Brain microvascular endothelial cell (primary cell): ENCODE data around the gene HYPK.

Source experiments
- DNase-seq: peaks from one replicate; pipeline ENCODE4 v3.0.0-alpha.2; 2020
- H3K27ac ChIP-seq: fragments of 250-450 bp; sonication (Bioruptor Pico); 2 replicates; pipeline ENCODE4 v1.5.1; 2020; ENCODE audit warnings: mild to moderate bottlenecking, moderate library complexity
- H3K27me3 ChIP-seq: fragments of 250-450 bp; sonication (Bioruptor Pico); replicated peaks from 2 replicates; pipeline ENCODE4 v1.5.1; 2020; ENCODE audit warnings: mild to moderate bottlenecking
- H3K36me3 ChIP-seq: fragments of 250-450 bp; sonication (Bioruptor Pico); replicated peaks from 2 replicates; pipeline ENCODE4 v1.5.1; 2020; ENCODE audit warnings: mild to moderate bottlenecking
- H3K4me3 ChIP-seq: 2 replicates; pipeline ENCODE4 v1.5.1; 2011; ENCODE audit warnings: low read depth, mild to moderate bottlenecking, control low read depth, low read length, moderate library complexity
- CTCF ChIP-seq: IDR thresholded peaks from 2 replicates; pipeline ENCODE4 v1.5.1; 2011; ENCODE audit warnings: low read depth, mild to moderate bottlenecking, moderate library complexity, low read length, control low read depth, inconsistent platforms; ENCODE audit errors: missing control alignments
- in situ Hi-C: cut with HindIII; loops from 2 replicates; pipeline ENCODE4 v1.10.0; 2017; ENCODE audit warnings: low sequenced_read_pairs, low pct_ligation_motif_present

Gene HYPK

GRCh38 chr15:43771816-43772215 is 28.6 kb upstream of the HYPK start:
- no peak for DNase-seq
- peaks cover 77% of the 10 kb centered on the region for H3K36me3 ChIP-seq
- no peak overlapping the region for H3K4me3 ChIP-seq
- no peaks in the 10 kb centered on the region for H3K27me3 ChIP-seq
- in situ Hi-C loops = no loop called here
- TF ChIP-seq CTCF = no peak
- no peak overlapping the region for H3K27ac ChIP-seq

DNA sequence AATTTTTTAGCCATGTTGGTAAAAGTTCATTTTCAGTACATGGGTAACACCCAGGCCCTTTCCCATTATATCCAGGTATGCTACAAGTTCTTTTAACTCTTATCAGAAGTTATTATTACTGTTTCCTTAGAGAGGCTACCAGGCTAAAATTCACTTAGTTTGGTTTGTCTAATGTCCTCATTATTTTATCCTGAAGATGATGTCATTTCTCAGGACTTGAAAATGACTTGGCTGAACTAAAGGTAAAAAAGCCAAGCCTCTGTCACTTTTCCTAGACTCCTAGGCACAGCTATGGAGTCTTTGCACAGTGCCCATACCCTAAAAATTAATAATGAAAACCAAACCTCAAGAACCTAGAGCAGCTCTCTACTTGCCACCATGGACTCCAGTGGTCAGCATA is 27.8 kb upstream of the HYPK start:
- Histone ChIP-seq H3K27me3 (no peaks in the 10 kb centered on the region), H3K36me3 (peaks cover 69% of the 10 kb centered on the region), H3K4me3 (no peak overlapping the region), H3K27ac (no peak overlapping the region)
- no peak for TF ChIP-seq CTCF
- no peak for DNase-seq
- in situ Hi-C loops = no loop called here

DNA sequence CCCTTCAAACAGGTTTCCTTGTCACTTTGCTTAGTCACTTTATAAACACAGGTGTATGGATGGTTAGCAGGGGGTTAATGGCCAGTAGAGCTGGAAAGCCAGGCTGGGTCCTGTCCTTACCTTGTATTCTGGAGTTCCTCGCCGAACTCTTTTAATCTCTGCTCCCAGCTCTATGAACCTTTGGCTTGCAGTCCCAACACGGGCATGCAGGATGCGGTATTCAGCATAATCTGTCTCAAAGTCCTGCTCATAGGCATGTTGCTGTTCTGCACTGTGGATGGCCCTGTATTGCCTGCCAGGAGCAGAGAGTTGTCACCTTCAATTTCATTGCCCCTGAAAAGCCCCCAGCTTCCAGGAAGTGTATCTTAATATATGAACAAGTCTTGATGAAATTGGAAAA is 26.3 kb upstream of the HYPK start:
- in situ Hi-C loops = no loop called here
- Histone ChIP-seq H3K27me3 (no peaks in the 10 kb centered on the region), H3K4me3 (no peak overlapping the region), H3K27ac (no peak overlapping the region), H3K36me3 (peaks cover 55% of the 10 kb centered on the region)
- no peak for TF ChIP-seq CTCF
- DNase-seq = no peak

DNA sequence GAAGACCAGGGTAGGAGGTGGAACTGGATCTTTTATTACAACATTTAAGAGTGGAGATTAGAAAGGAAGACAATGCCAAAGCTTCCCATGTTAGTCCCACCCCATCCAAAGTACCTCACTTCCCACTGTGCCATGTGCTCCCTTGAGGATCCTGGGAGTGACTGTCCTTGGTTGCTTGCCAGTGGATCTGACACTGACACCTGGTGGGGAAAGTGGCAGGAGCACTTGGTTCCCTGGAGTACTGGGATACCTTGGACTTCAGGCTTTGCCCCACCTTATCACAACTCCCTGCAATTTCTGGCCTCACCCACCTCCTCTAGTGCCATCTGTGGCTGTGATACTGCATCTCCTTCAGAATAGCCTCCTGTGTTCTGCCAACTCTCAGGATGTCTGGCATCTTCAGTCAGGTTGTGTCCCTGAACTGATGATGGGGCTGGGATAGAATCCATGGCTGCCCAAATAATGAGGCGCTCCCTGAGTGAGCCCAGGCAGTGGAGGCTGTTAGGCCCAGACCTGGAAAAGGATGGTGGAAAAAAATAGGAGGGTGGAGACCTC is 24.9 kb upstream of the HYPK start:
- no peak overlapping the region for H3K4me3 ChIP-seq
- peaks cover 41% of the 10 kb centered on the region for H3K36me3 ChIP-seq
- H3K27me3 ChIP-seq = no peaks in the 10 kb centered on the region
- peak; percentile 35 for DNase-seq
- H3K27ac ChIP-seq = no peak overlapping the region
- in situ Hi-C loops = no loop called here
- TF ChIP-seq CTCF = peak; percentile 62

DNA sequence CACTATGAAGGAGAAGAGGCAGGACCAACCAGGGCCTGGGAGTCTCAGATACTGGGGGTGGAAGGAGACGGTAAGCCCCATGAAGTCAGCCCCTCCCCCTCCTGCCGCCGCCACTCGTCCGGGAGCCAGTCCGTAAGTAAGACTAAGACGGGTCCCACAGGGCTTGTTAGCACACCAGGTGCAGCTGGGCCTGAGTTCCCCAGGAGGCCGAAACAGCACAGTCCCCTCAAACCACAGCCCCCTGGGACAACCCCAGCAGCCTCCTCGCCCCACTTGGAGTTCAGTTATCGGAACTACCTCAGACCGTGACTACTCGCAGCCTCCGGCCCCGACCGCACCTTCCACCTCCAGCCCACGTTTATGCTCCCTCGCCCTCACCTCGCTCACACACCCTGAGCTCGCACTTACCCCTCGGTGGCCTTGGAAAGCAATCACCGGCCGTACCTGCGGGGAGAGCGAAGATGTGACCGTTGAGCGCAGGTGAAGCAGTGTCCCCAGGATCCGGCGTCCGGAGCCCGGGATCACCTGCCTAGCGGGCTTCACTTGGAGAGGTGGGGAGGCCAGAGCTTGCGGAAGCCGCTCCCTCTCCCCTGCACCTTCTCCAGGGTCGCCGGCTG is 24.2 kb upstream of the HYPK start:
- peak overlapping the region; percentile 61 for H3K4me3 ChIP-seq
- no peak for TF ChIP-seq CTCF
- no peaks in the 10 kb centered on the region for H3K27me3 ChIP-seq
- peaks cover 35% of the 10 kb centered on the region for H3K36me3 ChIP-seq
- in situ Hi-C loops = no loop called here
- no peak overlapping the region for H3K27ac ChIP-seq
- no peak for DNase-seq

DNA sequence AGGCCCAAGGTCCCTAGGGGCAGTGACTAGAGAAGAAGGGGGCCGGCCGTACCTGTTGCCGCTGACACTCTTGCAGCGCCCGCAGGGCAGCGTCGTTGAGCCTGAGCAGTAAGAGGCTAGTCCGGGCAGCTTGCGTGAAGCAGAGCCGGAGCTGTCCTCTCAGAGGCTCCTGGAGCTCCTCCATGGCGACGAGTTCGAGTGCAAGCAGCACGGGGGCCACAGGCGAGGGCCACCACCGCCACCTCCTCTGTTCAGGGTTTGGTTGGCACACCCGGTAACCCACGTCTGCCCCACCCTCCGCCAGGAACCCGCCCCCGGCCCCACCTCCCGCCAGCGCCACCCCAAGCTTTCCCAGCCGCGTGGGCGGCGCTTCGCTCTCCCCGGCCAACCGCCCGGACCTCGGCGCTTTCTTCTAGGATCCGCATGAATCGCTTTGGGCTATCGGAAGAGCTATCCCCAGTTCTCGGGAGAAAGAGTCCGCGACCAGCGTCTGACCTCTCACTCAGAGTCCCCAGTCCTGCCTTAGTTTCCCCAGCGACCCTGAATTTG is 23.6 kb upstream of the HYPK start, which contains the start of gene ELL3:
Gene ELL3 (minus strand): TSS at position 249 of the 549 bp plus-strand sequence. CDS start 65 bp downstream, at position 184.
- no peak for TF ChIP-seq CTCF
- in situ Hi-C loops = no loop called here
- Histone ChIP-seq H3K4me3 (peak within 1 kb of the TSS; percentile 61), H3K27me3 (no peaks in the 10 kb centered on the region), H3K36me3 (peaks cover 30% of the 10 kb centered on the region), H3K27ac (no peak within 1 kb of the TSS)
- DNase-seq = peak; percentile 47
